Osteocyte (in vitro differentiated cells): Measurements from ENCODE around the gene FSTL3. TPM values are rescaled to one million over a fixed set of nuclear protein-coding genes. Genes with fewer than 3 reads are reported as not detected.
"Not testable (repeated sequence)": the region's sequence is repeated elsewhere in the genome, so short reads cannot be mapped to it uniquely, and the experiment has no call there.

Experiments
- DNase-seq: peaks from one replicate; pipeline ENCODE4 v3.0.0; 2021; ENCODE audit warnings: mixed read lengths; ENCODE audit not compliant: unreplicated experiment; ENCODE audit errors: extremely low spot score
- H3K27ac Mint-ChIP-seq: one replicate; pipeline ENCODE4 v1.8.0; 2021; ENCODE audit warnings: mild to moderate bottlenecking, mixed read lengths; ENCODE audit not compliant: unreplicated experiment
- H3K27me3 Mint-ChIP-seq: one replicate; pipeline ENCODE4 v1.8.0; 2021; ENCODE audit warnings: mixed read lengths; ENCODE audit not compliant: unreplicated experiment
- H3K36me3 Mint-ChIP-seq: one replicate; pipeline ENCODE4 v1.8.0; 2021; ENCODE audit warnings: mixed read lengths; ENCODE audit not compliant: unreplicated experiment
- H3K4me1 Mint-ChIP-seq: one replicate; pipeline ENCODE4 v1.8.0; 2021; ENCODE audit warnings: mixed read lengths; ENCODE audit not compliant: unreplicated experiment
- H3K4me3 Mint-ChIP-seq: one replicate; pipeline ENCODE4 v1.8.0; 2021; ENCODE audit warnings: mild to moderate bottlenecking, moderate library complexity, mixed read lengths; ENCODE audit not compliant: unreplicated experiment
- H3K9me3 Mint-ChIP-seq: one replicate; pipeline ENCODE4 v1.8.0; 2021; ENCODE audit warnings: mixed read lengths; ENCODE audit not compliant: unreplicated experiment
- long read RNA-seq: library from polyadenylated mRNA; unstranded; transcript quantifications from one replicate; pipeline ENCODE4 v2.0.0, GENCODE V29; 2021
- total RNA-seq: library from RNA; stranded (reverse); gene quantifications from 2 replicates; pipeline ENCODE4 v1.2.1, GENCODE V29; 2021
- TF ChIP-seq, protein P1 (sequence below): fragments of 200-600 bp; sonication (generic); IDR thresholded peaks from 2 replicates; pipeline ENCODE4 v1.5.0; 2021; ENCODE audit warnings: antibody characterized with exemption, mild to moderate bottlenecking, moderate library complexity

FSTL3 gene
- total RNA-seq, result 109 and 111 TPM in 2 replicates
- long read RNA-seq, transcript FSTL3-201 (5 exons, 2,542 nt), result major isoform, 7 of 14 reads
- long read RNA-seq, partial matches to known transcripts, result 2 of 14 reads
- long read RNA-seq, other reads (novel, unspliced or antisense), result 2 of 14 reads

DNA sequence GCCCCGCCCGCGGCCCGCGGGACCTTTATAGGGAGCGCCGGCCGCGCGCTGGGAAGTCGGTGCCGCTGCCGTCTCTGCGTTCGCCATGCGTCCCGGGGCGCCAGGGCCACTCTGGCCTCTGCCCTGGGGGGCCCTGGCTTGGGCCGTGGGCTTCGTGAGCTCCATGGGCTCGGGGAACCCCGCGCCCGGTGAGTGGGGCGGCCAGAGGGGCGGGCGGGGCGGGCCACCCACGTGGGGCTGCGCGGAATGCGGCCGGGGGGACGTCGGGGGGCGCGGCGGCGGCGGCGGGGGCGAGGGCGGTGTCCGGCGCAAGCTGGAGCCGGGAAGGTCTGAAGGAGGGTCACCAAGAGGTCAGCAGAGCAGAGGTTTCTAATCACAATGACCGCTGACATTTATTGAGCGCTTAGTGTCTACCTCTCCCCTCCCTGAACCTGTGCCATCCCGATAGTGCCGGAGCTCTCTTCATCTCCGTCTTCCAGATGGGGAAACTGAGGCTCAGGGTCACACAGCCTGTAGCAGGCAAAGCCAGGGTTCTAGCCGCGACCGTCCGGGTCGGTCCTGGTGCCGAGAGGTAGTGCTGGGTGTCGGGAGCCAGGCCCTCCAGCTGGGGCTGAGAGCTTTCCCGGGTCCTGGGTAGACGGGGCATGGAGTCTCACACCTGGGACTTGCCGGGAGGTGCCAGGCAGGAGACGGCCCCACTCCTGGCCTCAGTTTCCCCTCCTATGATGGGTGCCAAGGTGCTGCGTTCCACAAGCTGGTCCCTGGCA lies at the start of gene FSTL3:
FSTL3 (plus strand) TSS at position 54 of the 767 bp plus-strand sequence; CDS start at position 86, 32 bp downstream.
- H3K27ac Mint-ChIP-seq, result peak within 1 kb of the TSS; percentile 78
- peaks cover 31% of the 10 kb centered on the region for H3K4me1 Mint-ChIP-seq
- H3K36me3 Mint-ChIP-seq, result no peaks in the 10 kb centered on the region
- H3K4me3 Mint-ChIP-seq, result peak within 1 kb of the TSS; percentile 72
- TF ChIP-seq, protein P1, sequence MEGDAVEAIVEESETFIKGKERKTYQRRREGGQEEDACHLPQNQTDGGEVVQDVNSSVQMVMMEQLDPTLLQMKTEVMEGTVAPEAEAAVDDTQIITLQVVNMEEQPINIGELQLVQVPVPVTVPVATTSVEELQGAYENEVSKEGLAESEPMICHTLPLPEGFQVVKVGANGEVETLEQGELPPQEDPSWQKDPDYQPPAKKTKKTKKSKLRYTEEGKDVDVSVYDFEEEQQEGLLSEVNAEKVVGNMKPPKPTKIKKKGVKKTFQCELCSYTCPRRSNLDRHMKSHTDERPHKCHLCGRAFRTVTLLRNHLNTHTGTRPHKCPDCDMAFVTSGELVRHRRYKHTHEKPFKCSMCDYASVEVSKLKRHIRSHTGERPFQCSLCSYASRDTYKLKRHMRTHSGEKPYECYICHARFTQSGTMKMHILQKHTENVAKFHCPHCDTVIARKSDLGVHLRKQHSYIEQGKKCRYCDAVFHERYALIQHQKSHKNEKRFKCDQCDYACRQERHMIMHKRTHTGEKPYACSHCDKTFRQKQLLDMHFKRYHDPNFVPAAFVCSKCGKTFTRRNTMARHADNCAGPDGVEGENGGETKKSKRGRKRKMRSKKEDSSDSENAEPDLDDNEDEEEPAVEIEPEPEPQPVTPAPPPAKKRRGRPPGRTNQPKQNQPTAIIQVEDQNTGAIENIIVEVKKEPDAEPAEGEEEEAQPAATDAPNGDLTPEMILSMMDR, result no peak
- H3K9me3 Mint-ChIP-seq, result no peaks in the 10 kb centered on the region
- no peaks in the 10 kb centered on the region for H3K27me3 Mint-ChIP-seq
- DNase-seq, result peak; percentile 84

DNA sequence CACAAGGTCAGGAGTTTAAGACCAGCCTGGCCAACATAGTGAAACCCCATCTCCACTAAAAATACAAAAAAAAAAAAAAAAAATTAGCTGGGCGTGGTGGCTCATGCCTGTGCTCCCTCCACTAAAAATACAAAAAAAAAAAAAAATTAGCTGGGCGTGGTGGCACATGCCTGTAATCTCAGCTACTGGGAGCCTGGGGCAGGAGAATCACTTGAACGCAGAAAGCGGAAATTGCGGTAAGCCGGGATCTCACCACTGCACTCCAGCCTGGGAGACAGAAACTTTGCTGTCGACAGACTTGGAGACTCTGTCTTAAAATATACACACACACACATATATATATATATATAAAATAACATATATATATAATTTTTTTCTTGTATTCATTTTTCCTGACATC lies 49.6 kb upstream of the FSTL3 start:
- not testable (repeated sequence) for H3K4me3 Mint-ChIP-seq, H3K27me3 Mint-ChIP-seq, DNase-seq, H3K9me3 Mint-ChIP-seq
- H3K36me3 Mint-ChIP-seq, result peaks cover 23% of the 10 kb centered on the region
- H3K4me1 Mint-ChIP-seq, result peaks cover 51% of the 10 kb centered on the region
- peak overlapping the region; percentile 76 for H3K27ac Mint-ChIP-seq

DNA sequence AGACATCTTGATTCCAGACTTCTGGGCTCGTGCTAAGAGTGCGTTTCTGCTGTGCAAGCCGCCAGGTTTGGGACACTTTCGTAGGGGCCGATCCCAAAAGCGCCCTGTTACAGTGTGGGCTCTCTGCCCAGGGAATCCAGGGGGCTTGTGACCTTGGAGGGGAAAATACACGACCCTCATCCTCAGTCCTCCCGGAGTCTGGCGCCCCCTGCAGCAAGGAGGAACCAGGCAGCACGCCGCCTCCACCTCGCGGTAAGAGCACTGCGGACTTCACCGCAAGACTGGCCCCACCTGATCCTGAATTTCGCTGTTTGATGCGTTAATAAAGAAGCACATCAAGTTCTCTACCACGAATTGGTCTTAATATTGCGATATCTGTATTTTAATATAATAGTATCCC lies 48.0 kb upstream of the FSTL3 start:
- H3K27ac Mint-ChIP-seq, result no peak overlapping the region
- H3K4me3 Mint-ChIP-seq, result no peak overlapping the region
- no peaks in the 10 kb centered on the region for H3K9me3 Mint-ChIP-seq

DNA sequence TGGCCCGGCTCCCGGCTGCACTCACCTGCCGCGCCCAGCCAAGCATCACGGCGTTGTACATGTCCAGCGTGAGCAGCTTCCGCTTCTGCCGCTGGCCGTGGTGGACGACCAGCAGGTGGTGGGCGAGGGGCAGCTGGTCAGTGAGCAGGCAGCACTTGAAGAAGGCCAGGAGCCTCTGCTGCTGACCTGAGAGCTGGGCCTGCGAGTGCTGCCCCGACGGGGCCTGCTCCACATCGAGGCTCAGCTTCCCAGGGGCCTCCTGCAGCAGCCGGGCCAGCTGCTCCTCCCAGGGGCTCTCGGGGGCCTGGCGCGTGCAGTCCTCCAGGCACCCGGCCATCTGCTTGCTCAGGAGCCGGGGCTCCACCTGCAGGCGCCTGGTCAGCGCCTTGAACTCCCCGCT lies 46.7 kb upstream of the FSTL3 start:
- not testable (repeated sequence) for H3K4me3 Mint-ChIP-seq, H3K27ac Mint-ChIP-seq, H3K27me3 Mint-ChIP-seq, H3K9me3 Mint-ChIP-seq, DNase-seq
- Mint-ChIP-seq H3K4me1 (peaks cover 56% of the 10 kb centered on the region), H3K36me3 (peaks cover 20% of the 10 kb centered on the region)

More for the DNA sequence above, 48.0 kb upstream of the FSTL3 start:
- Mint-ChIP-seq H3K36me3 (peaks cover 20% of the 10 kb centered on the region), H3K4me1 (peaks cover 61% of the 10 kb centered on the region), H3K27me3 (no peaks in the 10 kb centered on the region)
- no peak for DNase-seq
- TF ChIP-seq, protein P1, result peak; percentile 50

DNA sequence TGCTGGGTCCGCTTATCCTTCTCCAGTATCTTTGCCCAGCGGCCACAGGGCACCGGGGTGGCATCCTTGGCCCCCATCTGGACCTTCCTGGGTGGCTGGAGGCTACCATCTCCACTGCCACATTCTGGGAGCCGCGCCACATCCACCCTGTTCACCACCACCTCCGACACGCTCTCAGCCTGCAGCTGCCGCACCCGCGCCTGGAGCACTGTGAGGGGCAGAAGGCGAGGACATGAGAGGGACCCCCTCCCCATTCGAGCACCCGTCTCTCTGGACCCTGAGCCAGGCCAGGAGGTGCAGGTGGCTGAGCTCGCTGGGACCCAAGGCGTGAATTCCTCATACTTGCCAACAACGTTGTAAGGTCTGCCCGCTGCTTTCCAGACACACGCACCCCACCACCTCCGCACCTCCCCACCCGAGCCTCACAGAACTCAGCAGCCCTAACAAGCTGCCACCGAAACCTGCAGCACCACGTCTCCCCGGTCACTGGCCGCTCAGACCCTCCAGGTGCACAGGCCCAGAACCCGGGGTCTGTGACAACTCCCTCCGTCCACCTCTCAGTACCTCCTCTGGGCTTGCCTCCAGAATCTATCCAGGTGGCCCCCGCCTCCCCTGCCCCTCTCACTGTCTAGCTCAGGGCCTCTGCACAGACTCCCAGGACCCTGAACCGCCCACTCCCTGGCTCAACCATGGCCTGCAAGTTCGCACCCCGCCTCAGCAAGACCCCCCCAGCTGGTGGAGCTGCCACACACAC lies 46.1 kb upstream of the FSTL3 start:
- TF ChIP-seq, protein P1, result no peak
- H3K36me3 Mint-ChIP-seq, result peaks cover 20% of the 10 kb centered on the region
- H3K27ac Mint-ChIP-seq, result no peak overlapping the region
- H3K9me3 Mint-ChIP-seq, result no peaks in the 10 kb centered on the region
- peaks cover 52% of the 10 kb centered on the region for H3K4me1 Mint-ChIP-seq
- no peak for DNase-seq
- no peak overlapping the region for H3K4me3 Mint-ChIP-seq
- no peaks in the 10 kb centered on the region for H3K27me3 Mint-ChIP-seq
